Endodermal cell (in vitro differentiated cells): ENCODE measurements around the gene ANKMY1. TPM values are rescaled to one million over a fixed set of nuclear protein-coding genes. Genes with fewer than 3 reads are reported as not detected.

ENCODE experiments used
- DNase-seq: peaks from one replicate; pipeline ENCODE4 v3.0.0-alpha.2; 2017
- H3K27ac ChIP-seq: 2 replicates; pipeline ENCODE4 v1.5.1; 2013; ENCODE audit warnings: mild to moderate bottlenecking, low read depth, low read length, moderate library complexity
- H3K27me3 ChIP-seq: 2 replicates; pipeline ENCODE4 v1.6.1; 2013; ENCODE audit warnings: mild to moderate bottlenecking, low read length, moderate library complexity; ENCODE audit not compliant: insufficient read depth, control insufficient read depth, poor library complexity, severe bottlenecking
- H3K36me3 ChIP-seq: 2 replicates; pipeline ENCODE4 v1.7.0; 2013; ENCODE audit warnings: mild to moderate bottlenecking, low read length, moderate library complexity; ENCODE audit not compliant: control insufficient read depth, insufficient read depth
- H3K4me1 ChIP-seq: one replicate; pipeline ENCODE4 v1.7.0; 2013; ENCODE audit warnings: low read length; ENCODE audit not compliant: control insufficient read depth, insufficient read depth
- H3K4me3 ChIP-seq: 2 replicates; pipeline ENCODE4 v1.5.1; 2013; ENCODE audit warnings: mild to moderate bottlenecking, low read length, moderate library complexity
- H3K9ac ChIP-seq: 2 replicates; pipeline ENCODE4 v1.6.1; 2013; ENCODE audit warnings: mild to moderate bottlenecking, low read length, moderate library complexity; ENCODE audit not compliant: poor library complexity, severe bottlenecking; ENCODE audit errors: extremely low read depth
- H3K9me3 ChIP-seq: 2 replicates; pipeline ENCODE4 v1.6.1; 2013; ENCODE audit warnings: mild to moderate bottlenecking, low read length, moderate library complexity; ENCODE audit not compliant: control insufficient read depth
- H3K27ac Mint-ChIP-seq: 2 replicates; pipeline ENCODE4 v1.8.0; 2020; ENCODE audit warnings: mixed read lengths
- H3K27me3 Mint-ChIP-seq: 2 replicates; pipeline ENCODE4 v1.8.0; 2021; ENCODE audit warnings: mild to moderate bottlenecking, mixed read lengths; ENCODE audit not compliant: insufficient read depth
- H3K36me3 Mint-ChIP-seq: 2 replicates; pipeline ENCODE4 v1.8.0; 2020; ENCODE audit warnings: low read depth, mixed read lengths
- H3K4me1 Mint-ChIP-seq: 2 replicates; pipeline ENCODE4 v1.8.0; 2020; ENCODE audit warnings: mixed read lengths
- H3K4me3 Mint-ChIP-seq: 2 replicates; pipeline ENCODE4 v1.8.0; 2020; ENCODE audit warnings: mild to moderate bottlenecking, moderate library complexity, mixed read lengths
- H3K9me3 Mint-ChIP-seq: 2 replicates; pipeline ENCODE4 v1.8.0; 2020; ENCODE audit warnings: mild to moderate bottlenecking, mixed read lengths
- CTCF ChIP-seq: fragments of 200-600 bp; sonication (generic); conservative IDR thresholded peaks from 2 replicates; pipeline ENCODE4 v1.5.0; 2021; ENCODE audit warnings: antibody characterized with exemption, mild to moderate bottlenecking
- WGBS, 2 experiments: methylation state at CpG; one replicate each; pipeline versions ENCODE4 v1.1.5 to v1.1.7; 2013; ENCODE audit warnings: missing lambda C conversion rate in 2 of 2, mixed read lengths in 1 of 2; ENCODE audit not compliant: insufficient coverage in 1 of 2, insufficient read length in 1 of 2; 5-methylcytosine and 5-hydroxymethylcytosine counted together
- total RNA-seq, 2 donors: library from RNA; stranded (reverse); fragmentation: NEBNext Ultra II Directional in 1 of 2; extraction: Animal tissue kit (Norgen Biotek cat#: 25700) in 1 of 2; gene quantifications; 2 replicates in 1 of 2; 3 replicates in 1 of 2; pipeline ENCODE4 v1.2.1, GENCODE V29; 2021

Gene ANKMY1
- total RNA-seq, 2 donors from 2014 or later: 7.4 to 13.3 TPM

- Histone ChIP-seq H3K9me3 (no peaks in the 10 kb centered on the region), H3K4me3 (peak overlapping the region; percentile 35), H3K4me1 (no peaks in the 10 kb centered on the region), H3K36me3 (peaks cover 9% of the 10 kb centered on the region), H3K9ac (no peak overlapping the region), H3K27ac (no peak overlapping the region), H3K27me3 (no peaks in the 10 kb centered on the region)
- Mint-ChIP-seq H3K27me3 (peaks cover 25% of the 10 kb centered on the region), H3K27ac (no peak overlapping the region), H3K9me3 (no peaks in the 10 kb centered on the region), H3K36me3 (peaks cover 16% of the 10 kb centered on the region), H3K4me1 (peaks cover 9% of the 10 kb centered on the region), H3K4me3 (peak overlapping the region; percentile 24)
- TF ChIP-seq CTCF: no peak
- 77% methylated on average over 17 to 18 of the region's 18 CpGs for WGBS, 2 experiments
- no peak for DNase-seq
Measured at GRCh38 chr2:240558236-240558761, 511 bp upstream of the ANKMY1 start.

- no peak overlapping the region for H3K27ac ChIP-seq
- 60 to 73% methylated on average over 29 to 51 of the region's 51 CpGs for WGBS, 2 experiments
- no peak overlapping the region for H3K9ac ChIP-seq
- Mint-ChIP-seq H3K4me3 (peak overlapping the region; percentile 24), H3K9me3 (peaks cover 1% of the 10 kb centered on the region), H3K27ac (no peak overlapping the region), H3K27me3 (peaks cover 25% of the 10 kb centered on the region), H3K4me1 (peaks cover 9% of the 10 kb centered on the region), H3K36me3 (peaks cover 12% of the 10 kb centered on the region)
- peak; percentile 7 for TF ChIP-seq CTCF
- DNase-seq: no peak
- no peaks in the 10 kb centered on the region for H3K27me3 ChIP-seq
- no peak overlapping the region for H3K4me3 ChIP-seq
- no peaks in the 10 kb centered on the region for H3K4me1 ChIP-seq
- H3K9me3 ChIP-seq: peaks cover 2% of the 10 kb centered on the region
- peaks cover 4% of the 10 kb centered on the region for H3K36me3 ChIP-seq
Measured at GRCh38 chr2:240557101-240557751, 562 bp downstream of the ANKMY1 start.

GRCh38 chr2:240556553-240557100, 1.2 kb downstream of the ANKMY1 start:
- no peak overlapping the region for H3K27ac Mint-ChIP-seq
- peaks cover 9% of the 10 kb centered on the region for H3K36me3 ChIP-seq
- WGBS, 2 experiments: 42 to 66% methylated on average over 7 to 9 of the region's 9 CpGs
- H3K9ac ChIP-seq: no peak overlapping the region
- DNase-seq: peak; percentile 89
- H3K27me3 ChIP-seq: no peaks in the 10 kb centered on the region
- peaks cover 8% of the 10 kb centered on the region for H3K9me3 ChIP-seq
- peaks cover 25% of the 10 kb centered on the region for H3K27me3 Mint-ChIP-seq
- no peak overlapping the region for H3K4me3 ChIP-seq
- peaks cover 18% of the 10 kb centered on the region for H3K36me3 Mint-ChIP-seq
- H3K4me1 Mint-ChIP-seq: peaks cover 7% of the 10 kb centered on the region
- no peak overlapping the region for H3K27ac ChIP-seq
- peaks cover 7% of the 10 kb centered on the region for H3K9me3 Mint-ChIP-seq
- TF ChIP-seq CTCF: peak; percentile 78
- no peaks in the 10 kb centered on the region for H3K4me1 ChIP-seq
- H3K4me3 Mint-ChIP-seq: no peak overlapping the region
